Stimulated activated CD4-positive, alpha-beta T cell treated with anti-CD3 and anti-CD28 coated beads, Interleukin-1b, Interleukin-23, amount 100 ng/mL, for 4 hours (primary cell): ENCODE measurements around the gene OCEL1.

Source experiments
- DNase-seq, 2 donors: peaks; one replicate each; pipeline ENCODE4 v3.0.0-alpha.2; 2020; ENCODE audit warnings: low read depth in 2 of 2

Gene OCEL1

DNA sequence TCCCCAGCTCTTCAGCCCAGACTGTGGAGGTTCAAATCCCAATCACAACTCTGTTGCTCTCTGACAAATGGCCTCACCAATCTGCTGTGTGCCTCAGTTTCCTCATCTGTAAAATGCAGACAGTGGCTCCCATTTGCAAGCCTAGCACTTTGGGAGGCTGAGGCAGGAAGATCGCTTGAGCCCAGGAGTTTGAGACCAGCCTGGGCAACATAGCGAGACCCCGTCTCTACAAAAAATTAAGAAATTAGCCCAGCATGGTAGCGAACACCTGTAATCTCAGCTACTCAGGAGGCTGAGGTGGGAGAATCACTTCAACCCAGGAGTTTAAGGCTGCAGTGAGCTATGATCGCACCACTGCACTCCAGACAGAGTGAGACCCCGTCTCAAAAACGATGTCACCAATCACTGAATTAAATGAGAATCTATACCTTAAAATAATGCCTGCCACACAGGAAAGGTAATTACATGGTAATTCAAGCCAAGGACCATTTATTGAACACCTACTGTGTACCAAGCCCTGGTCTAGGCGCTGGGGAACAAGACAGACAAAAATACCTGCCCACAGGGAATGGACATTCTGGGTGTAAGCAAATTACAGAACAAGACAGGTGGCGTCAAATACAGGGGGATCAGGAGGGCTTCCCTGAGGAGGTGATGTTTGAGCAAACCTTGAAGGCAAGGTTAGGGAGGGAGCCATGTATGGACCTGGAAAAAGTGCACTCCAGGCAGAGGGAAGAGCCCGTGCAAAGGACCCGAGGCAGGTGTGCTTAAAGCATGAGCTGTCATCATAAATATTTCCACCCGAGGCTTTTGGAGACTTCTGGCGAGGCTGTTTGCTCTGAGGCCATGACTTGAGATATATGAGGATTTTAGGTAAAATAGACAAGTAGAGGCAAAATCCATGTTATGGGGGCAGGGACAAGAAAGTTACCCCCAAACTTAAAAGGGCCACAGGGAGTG, 12.0 kb downstream of the OCEL1 start:
- no peak for DNase-seq

DNA sequence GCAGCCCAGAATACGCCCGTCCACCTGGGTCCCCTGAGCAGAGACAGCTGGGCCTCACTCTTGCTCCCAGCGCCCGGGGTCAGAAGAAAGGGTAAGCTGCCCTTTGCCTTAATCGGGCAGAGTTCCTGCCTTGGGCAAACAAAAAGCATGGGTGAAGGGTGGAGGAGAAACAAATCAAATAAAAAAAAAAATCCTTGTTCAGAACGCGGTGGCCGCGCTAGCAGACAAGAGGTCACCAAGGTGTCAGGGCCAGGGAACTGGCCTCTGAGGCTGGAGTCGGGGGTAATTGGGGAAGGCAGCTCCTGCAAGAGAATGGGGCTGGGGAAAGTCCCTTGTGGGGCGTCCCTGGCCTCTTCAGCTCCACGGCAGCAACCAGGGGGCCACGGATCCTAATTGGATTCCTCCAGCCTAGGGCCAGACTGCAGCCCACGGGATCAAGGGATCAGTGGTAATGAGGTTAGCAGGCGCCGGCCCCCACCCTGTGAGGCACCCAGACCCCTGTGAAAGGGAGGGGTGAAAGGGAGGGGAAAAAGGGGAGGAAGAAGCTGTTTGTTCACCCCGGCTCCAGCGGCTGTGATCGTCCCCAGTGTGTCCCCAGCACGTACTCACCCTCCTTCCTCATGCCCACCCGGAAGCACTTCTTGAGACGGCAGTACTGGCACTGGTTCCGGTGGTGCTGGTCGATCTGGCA, 14.2 kb downstream of the OCEL1 start:
- no peak for DNase-seq

DNA sequence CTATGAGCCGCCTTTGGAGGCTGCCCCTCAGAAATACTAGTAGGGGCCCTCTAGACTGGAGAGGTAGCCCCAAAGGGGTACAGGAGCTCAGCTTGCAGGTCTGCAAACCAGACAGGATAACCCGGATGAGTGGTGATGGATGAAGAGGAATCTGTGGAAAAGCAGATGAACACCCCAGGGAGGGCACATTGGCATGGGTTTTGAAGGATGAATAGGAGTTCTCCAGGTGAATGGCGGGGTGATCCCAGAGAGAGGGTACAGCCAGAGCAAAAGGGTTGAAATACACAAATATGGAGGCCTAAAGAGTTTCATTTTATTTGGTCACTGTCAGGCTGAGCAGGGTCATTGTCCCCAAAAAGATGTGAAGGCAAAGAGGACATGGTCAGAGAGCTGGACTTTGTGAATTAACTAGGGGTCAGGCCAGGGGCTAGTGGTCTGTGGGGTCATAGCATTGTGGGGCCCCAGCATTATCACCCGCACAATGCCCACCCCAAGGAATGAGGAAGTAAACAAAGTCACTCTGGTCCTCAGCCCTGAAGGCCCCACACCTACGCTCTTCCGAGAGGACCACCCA, 14.9 kb downstream of the OCEL1 start:
- no peak for DNase-seq

DNA sequence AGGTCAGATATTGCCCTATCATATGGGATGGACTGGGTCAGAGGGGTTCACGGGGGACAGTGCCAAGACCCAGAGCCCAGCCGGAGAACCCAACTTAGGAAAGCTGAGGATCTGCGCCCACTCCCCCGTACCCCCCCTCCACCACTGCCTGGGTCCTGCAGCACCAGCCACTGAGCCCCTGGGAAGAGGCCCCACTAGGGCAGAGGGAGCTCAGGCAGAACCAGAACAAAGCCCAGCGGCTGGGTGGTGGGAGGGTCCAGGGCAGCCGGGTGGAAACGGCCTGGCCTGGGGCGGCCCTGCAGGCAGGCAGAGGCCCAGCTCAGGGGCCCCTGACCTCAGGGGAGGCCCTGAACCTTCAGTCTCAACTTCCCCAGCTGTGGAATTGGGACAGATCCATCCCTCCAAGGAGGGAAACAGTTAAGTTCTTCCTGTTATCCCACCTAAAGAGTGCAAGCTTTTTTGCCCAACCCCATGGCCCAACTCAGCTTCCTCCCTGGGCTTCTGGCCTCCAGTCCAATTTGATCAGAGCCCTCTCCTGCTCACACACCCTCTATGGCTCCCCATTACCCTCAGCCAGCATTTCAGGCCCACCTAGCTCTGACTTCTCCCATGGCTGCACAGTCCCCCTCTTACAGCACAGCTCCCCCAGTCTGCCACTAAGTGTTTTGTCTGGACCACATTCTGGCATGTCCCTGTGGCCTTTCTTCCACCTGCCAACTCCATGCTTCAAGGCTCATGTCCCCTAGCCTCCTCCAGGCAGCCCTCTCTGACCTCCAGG, 16.6 kb downstream of the OCEL1 start:
- no peak for DNase-seq

DNA sequence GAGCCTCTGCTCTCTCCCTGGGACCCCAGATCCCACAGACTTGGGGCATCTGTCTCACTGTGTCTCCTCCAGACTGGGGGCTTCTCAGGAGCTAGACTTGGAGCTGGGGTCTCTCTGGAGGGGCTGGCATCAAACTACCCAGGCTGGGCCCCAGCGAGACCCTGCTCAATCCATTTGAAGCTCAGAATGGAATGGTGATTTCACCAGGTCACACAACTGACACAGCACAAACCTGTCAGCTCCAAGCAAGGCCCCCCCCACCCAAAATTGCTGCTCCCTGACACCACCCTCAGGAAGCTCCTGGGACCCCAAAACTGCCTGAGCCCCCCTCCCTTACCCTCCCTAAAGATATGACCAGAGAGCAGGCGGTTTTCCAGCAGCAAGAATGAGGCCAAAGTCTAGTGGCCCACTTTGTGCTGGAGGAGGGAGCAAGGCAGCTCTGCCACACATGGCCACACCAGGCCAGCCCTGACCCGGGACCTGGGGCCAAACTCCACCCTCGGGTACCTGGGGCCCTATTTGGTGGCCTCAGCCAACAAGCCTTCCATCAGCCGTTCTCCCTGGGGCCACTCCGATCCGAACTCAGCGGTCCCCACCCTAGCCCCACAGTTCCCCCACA, 17.3 kb downstream of the OCEL1 start:
- DNase-seq = no peak

DNA sequence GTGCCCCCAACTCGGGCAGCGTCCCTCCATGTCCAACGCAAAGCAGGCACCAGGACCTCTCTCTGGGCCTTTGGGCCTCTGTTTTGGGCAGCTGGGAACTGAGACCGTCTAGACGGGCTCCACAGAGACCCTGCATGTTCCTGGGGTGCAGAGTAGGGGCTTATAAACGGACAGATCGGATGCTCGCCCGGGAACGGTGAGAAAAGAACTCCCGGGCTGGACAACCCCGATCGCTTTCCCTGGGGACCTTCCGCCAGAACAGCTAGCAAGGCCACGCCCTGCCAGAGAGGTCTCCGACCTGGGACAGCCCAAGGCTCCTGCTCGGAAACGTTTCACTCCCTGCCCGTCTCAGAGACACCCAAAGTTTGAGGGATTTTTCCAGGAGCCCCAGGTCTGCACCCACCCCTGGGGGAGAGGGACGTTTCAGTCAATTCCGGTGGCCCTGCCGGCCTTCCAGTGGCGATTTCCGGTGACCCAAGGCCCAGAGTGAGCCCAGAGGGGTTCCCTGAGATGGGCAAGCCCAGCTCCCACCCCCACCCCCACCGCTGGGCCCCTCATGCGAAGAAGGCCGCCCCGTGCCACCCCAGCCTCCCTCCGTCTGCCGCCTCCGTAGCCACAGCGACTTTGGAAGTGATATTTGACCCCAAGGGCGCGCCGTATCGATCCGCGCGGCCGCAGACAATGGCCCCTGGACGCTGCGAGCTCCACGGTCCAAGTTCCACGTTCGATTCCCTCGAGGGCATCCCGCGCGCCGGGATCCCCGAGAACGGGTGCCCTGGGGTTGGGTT, 18.0 kb downstream of the OCEL1 start:
- DNase-seq = no peak

DNA sequence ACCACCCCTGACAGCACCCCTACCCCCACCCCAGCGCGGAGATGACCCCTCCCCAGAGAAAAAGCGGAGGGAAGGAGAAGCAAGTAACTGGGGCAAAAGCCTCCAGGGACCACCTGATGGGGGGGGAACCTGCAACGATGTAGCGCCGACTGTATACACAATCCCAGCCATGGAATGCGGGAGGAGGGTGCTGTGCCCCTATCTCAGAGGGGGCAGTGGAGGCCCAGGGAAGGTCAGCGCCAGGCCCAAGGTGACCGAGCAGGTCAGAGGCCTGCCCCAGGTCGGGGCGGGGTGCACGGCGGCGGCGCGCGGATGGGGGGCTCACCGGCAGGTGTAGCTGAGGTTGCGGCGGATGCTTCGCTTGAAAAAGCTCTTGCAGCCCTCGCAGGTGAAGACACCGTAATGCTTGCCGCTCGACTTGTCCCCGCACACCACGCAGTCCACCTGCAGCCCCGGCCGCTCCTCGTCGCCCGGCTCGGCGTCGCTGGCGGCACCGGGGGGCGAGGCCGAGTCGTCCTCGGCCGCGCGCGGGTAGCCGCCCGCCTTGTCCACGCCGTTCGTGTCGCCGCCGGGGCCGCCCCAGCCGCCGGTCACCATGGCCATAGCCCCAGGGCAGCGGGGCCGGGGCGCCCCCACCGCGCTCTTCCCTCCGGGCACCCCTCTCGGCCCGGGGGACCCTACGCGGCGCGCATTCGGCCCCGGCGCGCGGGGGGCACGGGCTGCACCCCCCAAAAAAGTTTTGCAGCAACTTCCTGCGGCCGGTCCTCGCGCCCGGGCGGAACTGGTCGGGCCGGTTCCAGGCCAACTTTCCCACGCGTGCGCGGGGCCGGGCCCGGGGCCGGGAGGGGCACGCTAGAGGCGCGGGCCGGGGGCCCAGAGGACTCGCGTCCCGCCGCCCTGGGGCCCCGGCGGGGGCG, 18.9 kb downstream of the OCEL1 start:
- no peak for DNase-seq

DNA sequence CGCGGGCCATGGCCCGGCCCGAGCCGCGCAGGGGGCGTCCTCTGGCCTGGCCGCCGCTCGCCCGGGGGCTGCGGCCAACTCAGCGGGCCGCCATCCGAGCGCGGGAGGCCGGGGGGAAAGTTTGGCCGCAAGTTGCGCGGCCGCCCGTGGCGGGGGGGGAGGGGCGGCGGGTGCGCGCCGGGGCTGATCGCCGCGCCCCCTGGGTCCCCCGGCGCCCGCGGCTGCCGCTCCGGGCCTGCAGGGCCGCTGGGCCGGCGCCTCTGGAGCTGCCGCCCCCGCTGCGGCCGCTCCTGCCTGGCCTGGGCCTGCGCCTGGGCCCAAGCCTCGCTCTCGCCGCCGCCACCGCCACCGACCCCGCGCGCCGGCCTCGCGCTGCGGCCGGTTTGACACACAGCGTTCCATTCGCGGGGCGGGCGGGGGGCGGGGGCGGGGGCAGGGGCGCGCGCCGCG, 19.5 kb downstream of the OCEL1 start, which contains the start of gene NR2F6:
NR2F6 (minus strand) TSS at position 385 of the 450 bp plus-strand sequence. CDS start 699 bp downstream, outside the sequence.
- DNase-seq = no peak

DNA sequence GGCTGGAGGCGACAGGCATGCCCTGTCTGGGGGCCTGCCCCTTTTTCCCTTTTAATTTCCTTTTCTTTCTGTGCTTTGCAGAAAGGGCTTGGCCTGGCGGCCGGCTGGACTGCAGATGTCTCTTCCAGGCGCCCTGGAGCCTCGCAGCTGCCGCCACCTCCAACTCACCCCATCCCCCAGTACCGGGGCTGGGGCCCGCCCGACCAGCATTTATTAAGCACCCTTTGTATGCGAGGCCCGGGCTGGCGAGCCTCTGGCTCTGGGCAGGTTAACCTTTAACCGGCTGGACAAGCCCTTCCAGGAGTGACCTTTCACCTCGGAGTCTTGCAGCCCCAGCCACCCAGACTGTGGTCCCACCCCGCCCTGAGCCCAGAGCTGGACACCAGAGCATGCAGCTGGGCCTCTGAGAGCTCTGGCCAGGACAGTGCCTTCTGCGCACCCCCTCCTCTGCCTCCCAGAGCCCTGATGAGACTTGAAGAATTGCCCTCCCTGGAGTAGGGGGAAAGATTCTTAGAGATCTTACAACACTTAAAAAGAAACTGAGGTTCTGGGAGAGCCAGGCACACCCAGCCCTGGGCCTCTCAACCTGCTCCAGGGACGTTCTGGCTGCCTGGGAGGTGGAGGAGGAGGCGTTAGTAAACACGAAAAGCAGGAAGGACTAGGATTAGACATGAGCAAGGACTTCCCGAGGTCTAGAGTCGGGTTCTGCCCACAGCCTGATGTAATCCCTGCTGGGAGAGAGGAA, 20.8 kb downstream of the OCEL1 start:
- no peak for DNase-seq

DNA sequence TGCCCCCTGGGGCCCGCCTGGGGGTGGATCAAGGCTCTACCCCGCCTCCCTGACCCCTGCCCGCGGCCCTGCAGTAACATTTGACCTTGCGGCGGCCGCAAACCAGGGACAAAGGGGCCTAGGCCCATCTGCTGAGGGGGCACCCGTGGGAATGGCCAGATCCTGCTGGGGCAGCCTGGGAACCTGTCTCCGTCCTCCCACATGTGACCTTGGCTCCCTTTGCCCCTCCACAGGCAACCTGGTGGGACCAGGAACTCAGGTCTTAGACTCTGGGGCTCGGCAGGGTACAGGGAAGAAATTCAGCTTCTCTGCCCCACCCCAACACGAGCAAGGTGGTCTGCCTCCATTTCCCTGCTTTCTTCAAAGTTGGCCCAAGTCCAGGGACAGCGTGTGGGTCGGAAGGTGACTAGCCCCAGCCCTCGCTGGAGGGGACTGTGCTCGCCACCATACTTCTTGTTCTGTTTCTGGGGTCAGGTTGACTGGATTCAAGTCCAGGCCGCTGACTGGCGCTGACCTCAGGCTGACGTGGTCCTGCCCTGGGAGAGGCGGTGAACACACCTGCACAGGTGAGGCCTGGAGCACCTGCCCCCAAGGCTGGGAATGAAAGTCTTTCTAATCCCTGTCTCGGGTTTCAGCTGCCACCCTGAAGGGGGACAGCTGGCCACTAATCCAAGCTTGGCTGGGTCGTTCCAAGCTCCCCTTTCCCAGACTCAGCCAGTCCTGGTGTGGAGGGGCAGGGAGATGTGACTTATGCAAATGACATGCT, 22.2 kb downstream of the OCEL1 start:
- no peak for DNase-seq

DNA sequence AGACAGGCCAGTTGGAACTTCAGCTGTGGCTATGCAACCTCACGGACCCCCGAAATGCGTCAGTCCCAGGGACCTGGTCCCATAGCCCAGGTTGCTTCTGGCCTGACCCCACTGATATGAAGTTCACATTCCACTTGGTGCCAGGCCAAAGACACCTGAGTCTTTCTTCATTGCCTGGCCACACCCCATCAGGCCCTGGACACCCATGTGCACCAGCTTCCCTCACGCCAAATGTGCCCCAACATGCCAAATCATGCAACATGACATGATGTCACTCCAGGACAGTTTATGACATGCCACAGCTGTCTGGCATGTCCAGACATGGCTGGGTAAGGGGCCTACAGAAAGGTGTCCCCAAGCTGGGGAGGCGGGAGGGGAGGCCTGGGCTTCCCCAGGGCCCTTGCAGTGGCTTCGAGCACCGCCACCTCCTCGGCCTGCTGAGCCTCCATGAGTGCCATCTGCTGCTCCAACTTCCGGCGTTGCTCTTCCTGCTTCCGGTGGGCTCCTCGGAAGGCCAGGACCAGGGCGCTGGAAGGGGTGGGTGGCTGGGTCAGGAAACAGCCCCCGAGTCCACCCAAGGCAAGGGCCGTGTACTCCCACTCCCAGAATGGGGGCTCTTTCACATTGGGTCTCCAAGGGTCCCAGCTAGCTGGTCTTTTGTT, 24.0 kb downstream of the OCEL1 start:
- no peak for DNase-seq

DNA sequence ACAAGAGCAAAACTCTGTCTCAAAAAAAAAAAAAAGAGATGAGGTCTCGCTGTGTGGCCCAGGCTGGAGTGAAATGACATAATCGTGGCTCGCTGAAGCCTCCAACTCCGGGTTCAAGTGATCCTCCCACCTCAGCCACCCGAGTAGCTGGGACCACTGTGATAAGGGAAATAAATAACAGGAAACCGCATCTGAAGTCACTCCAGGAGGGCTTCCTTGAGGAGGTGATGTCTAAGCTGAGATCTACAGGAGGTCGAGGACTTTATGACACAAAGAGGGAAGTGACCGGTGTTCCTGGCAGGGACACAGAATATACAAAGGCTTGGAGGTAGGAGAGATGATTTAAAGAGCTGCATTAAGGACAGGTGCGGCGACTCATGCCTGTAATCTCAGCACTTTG, 28.6 kb downstream of the OCEL1 start:
- no peak for DNase-seq

DNA sequence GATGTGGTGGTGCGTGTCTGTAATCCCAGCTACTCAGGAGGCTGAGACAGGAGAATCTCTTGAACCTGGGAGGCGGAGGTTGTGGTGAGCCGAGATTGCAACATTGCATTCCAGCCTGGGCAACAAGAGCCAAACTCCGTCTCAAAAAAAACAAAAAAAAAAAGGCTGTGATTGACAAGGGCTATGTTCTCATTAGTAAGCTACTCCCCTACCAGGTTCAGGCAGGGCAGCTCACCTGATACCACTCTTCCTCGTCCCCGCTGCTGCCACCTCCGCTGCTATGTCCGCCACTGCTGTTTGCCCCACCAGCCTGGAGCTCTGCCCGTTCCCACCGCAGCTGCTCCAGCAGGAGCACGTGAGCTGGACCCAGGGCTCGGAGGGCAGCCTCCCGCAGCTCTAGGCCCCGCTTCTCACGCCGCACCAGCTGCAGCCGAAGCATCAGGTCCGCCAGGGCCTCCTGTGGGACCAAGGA, 29.2 kb downstream of the OCEL1 start:
- DNase-seq = no peak

DNA sequence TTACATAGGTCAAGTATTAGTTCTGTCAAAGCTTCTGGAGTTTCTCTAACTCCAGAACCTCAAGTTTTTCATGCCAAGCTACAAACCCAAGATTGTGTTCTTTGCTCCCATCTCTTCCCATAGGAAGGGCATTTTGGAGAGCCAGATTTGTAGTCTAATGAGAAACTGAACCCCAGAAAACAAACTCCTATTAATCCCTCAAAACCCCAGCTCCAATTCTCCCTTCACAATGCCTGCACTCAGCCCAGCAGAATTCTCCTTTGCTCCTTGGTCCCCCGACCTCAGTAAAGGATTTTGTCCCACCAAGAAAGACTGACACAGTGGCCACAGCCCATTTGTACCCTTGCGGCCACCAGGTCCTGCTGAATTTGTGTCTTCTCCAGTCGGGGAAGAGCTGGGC, 30.1 kb downstream of the OCEL1 start:
- no peak for DNase-seq

DNA sequence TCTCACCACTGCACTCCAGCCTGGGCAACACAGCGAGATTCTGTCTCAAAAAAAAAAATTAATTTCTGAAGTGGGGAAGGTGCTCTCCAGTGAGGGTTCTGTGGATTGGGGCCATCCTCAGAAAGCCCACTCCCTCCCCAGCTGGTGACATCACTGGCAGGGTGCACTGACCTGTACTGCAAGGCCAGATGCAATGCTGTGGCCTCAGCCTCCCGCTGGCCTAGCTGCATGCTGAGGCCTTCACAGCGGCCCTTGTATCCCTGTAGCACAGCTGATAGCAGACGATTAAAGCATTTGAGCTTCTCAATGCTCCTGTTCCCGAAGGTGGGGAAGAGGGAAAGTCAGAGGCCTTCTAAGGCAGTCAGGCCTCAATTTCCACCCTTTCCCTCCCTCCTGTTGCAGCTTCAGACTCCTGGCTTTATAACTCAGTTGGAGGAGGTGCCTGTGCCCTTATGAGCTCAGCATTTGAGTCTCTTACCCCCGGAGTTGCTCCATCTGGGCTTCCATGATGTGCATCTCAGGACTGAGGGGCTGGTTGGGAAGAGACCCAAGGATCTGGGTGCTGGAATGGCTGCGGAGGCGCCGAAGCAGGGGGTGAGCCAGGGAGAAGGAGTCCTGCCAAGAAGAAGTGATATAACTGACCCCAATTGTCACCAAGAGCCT, 33.2 kb downstream of the OCEL1 start:
- DNase-seq = no peak

DNA sequence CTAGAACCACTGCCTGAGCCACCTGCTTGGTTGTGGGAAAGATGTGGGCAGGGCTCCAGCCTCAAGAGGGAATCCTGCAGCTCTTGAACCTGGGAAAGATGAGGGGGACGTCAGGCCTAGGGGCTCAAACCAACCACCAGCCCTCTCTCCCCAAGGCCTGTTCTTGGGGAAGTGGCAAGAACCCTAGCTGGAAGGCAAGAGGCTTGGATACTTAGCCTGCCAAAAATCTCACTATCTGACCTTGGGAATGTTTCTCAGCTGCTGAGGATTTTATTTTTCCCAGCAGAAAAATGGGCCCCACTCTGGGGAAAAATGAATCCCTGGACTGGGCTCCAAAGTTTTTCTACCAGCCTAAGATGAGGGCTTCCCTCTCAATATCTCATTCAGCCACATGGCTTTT, 33.9 kb downstream of the OCEL1 start:
- no peak for DNase-seq
